K562 (cell line): ENCODE data around the gene AGAP1. TPM values are rescaled to one million over a fixed set of nuclear protein-coding genes. Genes with fewer than 3 reads are reported as not detected.

ENCODE experiments used
- ATAC-seq: fragments of 200-7000 bp; cut with Tn5 transposase; 3 replicates; pipeline ENCODE4 v1.9.1; 2020; ENCODE audit warnings: moderate library complexity
- BruUV-seq: library from RNA; stranded (reverse); fragments of 400-500 nt; replicated peaks from 2 replicates; lab custom pipeline; 2021; lab: Mats Ljungman, UMichigan
- CTCF ChIA-PET: fragments of 300-600 bp; formaldehyde crosslinking; extraction: SDS; loops from one replicate; lab custom pipeline; 2021; ENCODE audit warnings: low intra/inter-chr PET ratio; lab: Yijun Ruan, JAX
- POLR2A ChIA-PET: fragments of 300-600, 350-650 bp; sonication (Branson Sonifier 250); formaldehyde crosslinking; extraction: SDS; loops from one replicate; lab custom pipeline; 2021; ENCODE audit warnings: antibody characterized with exemption, inconsistent platforms; lab: Yijun Ruan, JAX
- DNase-seq, 4 experiments: peaks; one replicate each; pipeline versions ENCODE4 v3.0.0 to v3.0.0-alpha.2; 2011 to 2018; ENCODE audit warnings: low spot score in 3 of 4, mixed read lengths in 3 of 4; ENCODE audit errors: extremely low read depth in 1 of 4
- FAIRE-seq: peaks from 2 replicates; lab custom pipeline; 2011; peaks lifted over from hg19 to GRCh38; lab: Jason Lieb, UNC
- H2AFZ ChIP-seq: 2 replicates; pipeline ENCODE4 v1.6.0; 2011; ENCODE audit warnings: low read depth, low read length, control low read depth, inconsistent platforms
- H3K27ac ChIP-seq: fragments of 200-600 bp; 3 replicates; pipeline ENCODE4 v1.8.0; 2011; ENCODE audit warnings: low read depth, mild to moderate bottlenecking, control low read depth, inconsistent platforms, low read length, moderate library complexity, mixed read lengths; ENCODE audit errors: extremely low read depth
- H3K27me3 ChIP-seq, 2 experiments: fragments of 300-600 bp in 1 of 2; 2 replicates in 1 of 2; 3 replicates in 1 of 2; pipeline versions ENCODE4 v1.6.0 to v1.8.0; 2011; ENCODE audit warnings: inconsistent platforms in 2 of 2, low read length in 2 of 2, mild to moderate bottlenecking in 1 of 2, mixed read lengths in 1 of 2, moderate library complexity in 1 of 2; ENCODE audit not compliant: control insufficient read depth in 2 of 2, insufficient read depth in 2 of 2
- H3K36me3 ChIP-seq: fragments of 300-600 bp; 3 replicates; pipeline ENCODE4 v1.8.0; 2011; ENCODE audit warnings: mild to moderate bottlenecking, low read length, inconsistent platforms; ENCODE audit not compliant: control insufficient read depth, insufficient read depth
- H3K4me1 ChIP-seq, 2 experiments: fragments of 200-600 bp in 1 of 2; replicated peaks in 1 of 2; 2 replicates in 1 of 2; 3 replicates in 1 of 2; pipeline versions ENCODE4 v1.5.1 to v1.8.0; 2011; ENCODE audit warnings: inconsistent platforms in 2 of 2, low read length in 2 of 2, mild to moderate bottlenecking in 1 of 2, mixed read lengths in 1 of 2, moderate library complexity in 1 of 2; ENCODE audit not compliant: control insufficient read depth in 2 of 2, insufficient read depth in 2 of 2
- H3K4me2 ChIP-seq: 2 replicates; pipeline ENCODE4 v1.6.1; 2011; ENCODE audit warnings: low read length, control low read depth, inconsistent platforms, mixed read lengths; ENCODE audit not compliant: insufficient read depth
- H3K4me3 ChIP-seq: fragments of 200-600 bp; sonication (generic), shearing (Covaris generic); 2 replicates; pipeline ENCODE4 v1.5.1; 2016; ENCODE audit warnings: control low read depth, inconsistent platforms
- H3K79me2 ChIP-seq: fragments of 200-600 bp; 3 replicates; pipeline ENCODE4 v1.8.0; 2011; ENCODE audit warnings: low read length, inconsistent platforms; ENCODE audit not compliant: control insufficient read depth, insufficient read depth
- H3K9ac ChIP-seq, 2 experiments: 2 replicates each; pipeline versions ENCODE4 v1.6.0 to v1.6.1; 2011; ENCODE audit warnings: low read depth in 2 of 2, low read length in 2 of 2, control low read depth in 1 of 2, inconsistent platforms in 1 of 2, mild to moderate bottlenecking in 1 of 2, mixed read lengths in 1 of 2; ENCODE audit not compliant: insufficient read depth in 1 of 2
- H3K9me1 ChIP-seq: one replicate; pipeline ENCODE4 v1.6.0; 2011; ENCODE audit warnings: inconsistent platforms, mild to moderate bottlenecking, low read length, moderate library complexity; ENCODE audit not compliant: control insufficient read depth, insufficient read depth
- H3K9me3 ChIP-seq: replicated peaks from 2 replicates; pipeline ENCODE4 v1.5.1; 2011; ENCODE audit warnings: low read depth, low read length, inconsistent platforms; ENCODE audit not compliant: control insufficient read depth, insufficient read depth
- H4K20me1 ChIP-seq: replicated peaks from 2 replicates; pipeline ENCODE4 v1.6.1; 2011; ENCODE audit warnings: low read length, inconsistent platforms, mixed read lengths; ENCODE audit not compliant: control insufficient read depth, insufficient read depth
- C11orf30 ChIP-seq: fragments of 450-650 bp; IDR thresholded peaks from 2 replicates; pipeline ENCODE4 v1.6.1; 2016; ENCODE audit warnings: low read depth, mild to moderate bottlenecking
- ESRRA ChIP-seq: fragments of 450-650 bp; IDR thresholded peaks from 2 replicates; pipeline ENCODE4 v1.6.1; 2014; ENCODE audit warnings: low read depth, mild to moderate bottlenecking, moderate library complexity, borderline replicate concordance
- GATAD2B ChIP-seq: fragments of 450-650 bp; IDR thresholded peaks from 2 replicates; pipeline ENCODE4 v1.6.1; 2017; ENCODE audit warnings: mild to moderate bottlenecking, borderline replicate concordance
- HNRNPL ChIP-seq: fragments of 200-400 bp; formaldehyde crosslinking; IDR thresholded peaks from 2 replicates; pipeline ENCODE4 v1.6.1; 2017; ENCODE audit warnings: low read depth, mild to moderate bottlenecking, low read length
- MECOM ChIP-seq: fragments of 250-450 bp; sonication (Bioruptor Pico); IDR thresholded peaks from 2 replicates; pipeline ENCODE4 v1.8.0; 2022; ENCODE audit warnings: inconsistent platforms
- PURB ChIP-seq: sonication (generic); formaldehyde crosslinking; IDR thresholded peaks from 2 replicates; pipeline ENCODE4 v1.9.0; 2021; ENCODE audit warnings: low read depth, mild to moderate bottlenecking, missing genetic modification reagents
- RBM34 ChIP-seq: fragments of 200-400 bp; formaldehyde crosslinking; IDR thresholded peaks from 2 replicates; pipeline ENCODE4 v1.6.1; 2018; ENCODE audit warnings: low read length, borderline replicate concordance; ENCODE audit not compliant: insufficient read depth
- ZNF232 ChIP-seq: sonication (generic); formaldehyde crosslinking; IDR thresholded peaks from 2 replicates; pipeline ENCODE4 v1.8.0; 2022; ENCODE audit warnings: mild to moderate bottlenecking, missing genetic modification reagents
- WGBS: fragments of 100-300 bp; shearing (Covaris generic); methylation state at CpG from one replicate; pipeline ENCODE4 v1.1.6; 2016; ENCODE audit warnings: low coverage, mixed read lengths; ENCODE audit not compliant: insufficient coverage; ENCODE audit errors: missing lambda C conversion rate; 5-methylcytosine and 5-hydroxymethylcytosine counted together
- in situ Hi-C: fragments of 300-500 bp; cut with MboI; formaldehyde crosslinking; loops from 4 replicates; pipeline ENCODE4 v1.15.0; 2018; ENCODE audit warnings: inconsistent platforms, mixed read lengths
- intact Hi-C: fragments of 100-400 bp; cut with micrococcal nuclease; formaldehyde crosslinking; loops from 2 replicates; pipeline ENCODE4 v1.14.2; 2022
- polyA plus RNA-seq, 8 experiments: library from polyadenylated mRNA; depleted of rRNA in 4 of 8; stranded (reverse) in 5 of 8; unstranded in 3 of 8; fragments of >200 nt; fragmentation: Nextera tagmentation in 2 of 8; fragmentation: Illumina TruSeq in 1 of 8; extraction: Ambion mirVana in 2 of 8; extraction: Trizol in 1 of 8; gene quantifications; 2 replicates each; pipeline versions ENCODE4 v1.2.1 to v1.2.3, GENCODE V29; 2011 to 2014; ENCODE audit warnings: inconsistent platforms in 1 of 8, missing spikeins in 1 of 8
- total RNA-seq, 7 experiments: library from RNA; depleted of rRNA in 6 of 7; stranded (reverse); fragments of >200 nt in 6 of 7; fragmentation: Illumina TruSeq in 2 of 7; extraction: Trizol in 2 of 7; gene quantifications; 2 replicates each; pipeline versions ENCODE4 v1.2.1 to v1.2.3, GENCODE V29; 2011 to 2021; ENCODE audit warnings: low replicate concordance in 1 of 7
- TF ChIP-seq, protein P1 (sequence below): sonication (generic); formaldehyde crosslinking; IDR thresholded peaks from 2 replicates; pipeline ENCODE4 v1.8.1; 2023; ENCODE audit warnings: mild to moderate bottlenecking, missing genetic modification reagents

AGAP1 gene
- total and polyA plus RNA-seq, 9 of the 15 experiments (the other 6 are each of a cell fraction or from before 2014, with no cell fraction given): 1.3 to 24.0 (median 10.6) TPM

DNA sequence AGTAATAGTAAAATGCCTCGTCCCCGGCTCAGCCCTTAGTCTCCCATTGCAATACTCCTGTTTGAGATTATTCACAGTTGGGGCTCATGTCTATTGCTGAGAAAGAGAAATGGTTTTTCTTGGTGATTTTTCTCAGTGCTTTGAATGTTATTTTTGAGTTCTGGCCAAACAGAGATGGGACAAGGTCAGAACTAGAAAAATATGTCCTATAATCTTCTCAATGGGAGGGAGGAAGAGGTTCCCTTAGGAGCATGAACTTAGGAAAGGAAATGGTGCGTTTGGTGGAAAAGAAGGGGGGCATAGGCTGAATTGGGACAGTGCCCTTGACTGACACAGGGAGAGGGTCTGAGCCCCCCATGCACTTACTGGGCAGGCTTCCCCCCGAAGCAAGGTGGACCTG lies 133.8 kb downstream of the AGAP1 start:
- FAIRE-seq: no peak
- in situ Hi-C loops: no loop called here

More for the DNA sequence above, 133.8 kb downstream of the AGAP1 start:
- H3K9ac ChIP-seq: no peak overlapping the region
- no peak for TF ChIP-seq ESRRA
- TF ChIP-seq, protein P1, sequence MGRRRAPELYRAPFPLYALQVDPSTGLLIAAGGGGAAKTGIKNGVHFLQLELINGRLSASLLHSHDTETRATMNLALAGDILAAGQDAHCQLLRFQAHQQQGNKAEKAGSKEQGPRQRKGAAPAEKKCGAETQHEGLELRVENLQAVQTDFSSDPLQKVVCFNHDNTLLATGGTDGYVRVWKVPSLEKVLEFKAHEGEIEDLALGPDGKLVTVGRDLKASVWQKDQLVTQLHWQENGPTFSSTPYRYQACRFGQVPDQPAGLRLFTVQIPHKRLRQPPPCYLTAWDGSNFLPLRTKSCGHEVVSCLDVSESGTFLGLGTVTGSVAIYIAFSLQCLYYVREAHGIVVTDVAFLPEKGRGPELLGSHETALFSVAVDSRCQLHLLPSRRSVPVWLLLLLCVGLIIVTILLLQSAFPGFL (CRISPR knock-in tag): no peak
- TF ChIP-seq RBM34: no peak
- no peak for TF ChIP-seq HNRNPL
- no peak for TF ChIP-seq PURB (CRISPR knock-in tag)
- no peak for TF ChIP-seq C11orf30
- no peak for TF ChIP-seq GATAD2B
- no peak for TF ChIP-seq MECOM (CRISPR knock-in tag)
- no peak for TF ChIP-seq ZNF232 (CRISPR knock-in tag)
- TF ChIP-seq, all 486 proteins: peak for 0
- ChIA-PET CTCF (no interaction called here), POLR2A (interaction anchor here (1.7 kb wide), 1 partner anchor 9 kb away, joined by 6 read pairs; no protein-coding TSS in a partner anchor)
- no peaks in the 10 kb centered on the region for H3K9me1 ChIP-seq
- H2AFZ ChIP-seq: no peak overlapping the region
- H3K27me3 ChIP-seq: no peaks in the 10 kb centered on the region
- no peaks in the 10 kb centered on the region; the same call in 1 of the 2 replicates for H3K9me3 ChIP-seq
- H3K4me2 ChIP-seq: no peak overlapping the region
- H4K20me1 ChIP-seq: peaks cover 12% of the 10 kb centered on the region
- no peak overlapping the region for H3K4me3 ChIP-seq
- peaks cover 56% of the 10 kb centered on the region for H3K79me2 ChIP-seq
- intact Hi-C loops: no loop called here
- BruUV-seq: no TSS peak
- ATAC-seq (no peak), DNase-seq (no peak)
- H3K4me1 ChIP-seq: peaks cover 0 to 4% of the 10 kb centered on the region in 2 experiments; a peak in 1 of 5 replicates
- no peak overlapping the region for H3K27ac ChIP-seq
- WGBS: 42% methylated on average over 3 of the region's 4 CpGs
- H3K36me3 ChIP-seq: no peaks in the 10 kb centered on the region
